ENCODE data around the gene ARHGAP44. TPM values are rescaled to one million over a fixed set of nuclear protein-coding genes. Genes with fewer than 3 reads are reported as not detected.

The ARHGAP44 gene
- total and polyA plus RNA-seq, 12 donors, result 4.0 to 10.6 (median 8.4) TPM

GRCh38 chr17:12995896-12996295 is 206.6 kb downstream of the ARHGAP44 start:
- Histone ChIP-seq H3K4me1 (no peaks in the 10 kb centered on the region), H3K4me3 (no peak overlapping the region), H3K27me3 (no peaks in the 10 kb centered on the region), H3K36me3 (peaks cover 3 to 100% (median 85%) of the 10 kb centered on the region in 9 donors), H3K27ac (no peak overlapping the region), H3K9me3 (no peaks in the 10 kb centered on the region)
- no peak for ATAC-seq
- no peak for DNase-seq
- WGBS, 2 donors, result 96 to 97% methylated on average over 19 of the region's 19 CpGs
- TF ChIP-seq, protein P1, sequence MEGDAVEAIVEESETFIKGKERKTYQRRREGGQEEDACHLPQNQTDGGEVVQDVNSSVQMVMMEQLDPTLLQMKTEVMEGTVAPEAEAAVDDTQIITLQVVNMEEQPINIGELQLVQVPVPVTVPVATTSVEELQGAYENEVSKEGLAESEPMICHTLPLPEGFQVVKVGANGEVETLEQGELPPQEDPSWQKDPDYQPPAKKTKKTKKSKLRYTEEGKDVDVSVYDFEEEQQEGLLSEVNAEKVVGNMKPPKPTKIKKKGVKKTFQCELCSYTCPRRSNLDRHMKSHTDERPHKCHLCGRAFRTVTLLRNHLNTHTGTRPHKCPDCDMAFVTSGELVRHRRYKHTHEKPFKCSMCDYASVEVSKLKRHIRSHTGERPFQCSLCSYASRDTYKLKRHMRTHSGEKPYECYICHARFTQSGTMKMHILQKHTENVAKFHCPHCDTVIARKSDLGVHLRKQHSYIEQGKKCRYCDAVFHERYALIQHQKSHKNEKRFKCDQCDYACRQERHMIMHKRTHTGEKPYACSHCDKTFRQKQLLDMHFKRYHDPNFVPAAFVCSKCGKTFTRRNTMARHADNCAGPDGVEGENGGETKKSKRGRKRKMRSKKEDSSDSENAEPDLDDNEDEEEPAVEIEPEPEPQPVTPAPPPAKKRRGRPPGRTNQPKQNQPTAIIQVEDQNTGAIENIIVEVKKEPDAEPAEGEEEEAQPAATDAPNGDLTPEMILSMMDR (IDR thresholded peaks at IDR 0.05), result no peak
- intact Hi-C loops (cut with DNase I), result loop anchor here in 2 of 10 donors (10.0 kb wide), 2 partner anchors 241 to 811 kb away; no protein-coding TSS in a partner anchor

DNA sequence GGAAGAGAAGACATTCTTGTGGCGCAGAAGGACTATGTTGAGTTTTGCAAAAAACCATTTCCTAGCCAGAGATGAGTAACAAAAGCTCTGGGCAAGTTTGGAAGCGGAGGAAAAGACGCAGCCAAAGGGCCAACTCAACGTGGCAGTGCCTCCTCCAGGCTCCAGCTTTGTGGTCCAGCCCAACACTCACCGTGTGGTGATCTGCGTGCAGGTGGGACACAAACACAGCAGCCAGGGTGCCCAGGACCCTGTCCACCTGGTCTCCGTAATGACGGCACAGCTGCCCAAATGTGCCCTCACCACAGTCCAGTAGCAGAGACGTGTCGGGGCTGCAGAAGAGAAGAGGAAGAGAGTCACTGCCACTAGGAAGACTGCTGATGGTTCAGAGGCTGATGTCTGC is 207.1 kb downstream of the ARHGAP44 start:
- intact Hi-C loops (cut with DNase I), result loop anchor here in 2 of 10 donors (10.0 kb wide), 2 partner anchors 242 to 812 kb away; no protein-coding TSS in a partner anchor
- TF ChIP-seq, protein P1 (IDR thresholded peaks at IDR 0.05), result no peak
- no peak overlapping the region for H3K27ac ChIP-seq
- ATAC-seq, result no peak
- H3K36me3 ChIP-seq, result peaks cover 3 to 100% (median 84%) of the 10 kb centered on the region in 9 donors
- no peaks in the 10 kb centered on the region for H3K27me3 ChIP-seq
- WGBS, 2 donors, result 96 to 97% methylated on average over 10 of the region's 10 CpGs
- DNase-seq, result no peak
- H3K4me1 ChIP-seq, result no peaks in the 10 kb centered on the region
- H3K4me3 ChIP-seq, result no peak overlapping the region
- no peaks in the 10 kb centered on the region for H3K9me3 ChIP-seq

DNA sequence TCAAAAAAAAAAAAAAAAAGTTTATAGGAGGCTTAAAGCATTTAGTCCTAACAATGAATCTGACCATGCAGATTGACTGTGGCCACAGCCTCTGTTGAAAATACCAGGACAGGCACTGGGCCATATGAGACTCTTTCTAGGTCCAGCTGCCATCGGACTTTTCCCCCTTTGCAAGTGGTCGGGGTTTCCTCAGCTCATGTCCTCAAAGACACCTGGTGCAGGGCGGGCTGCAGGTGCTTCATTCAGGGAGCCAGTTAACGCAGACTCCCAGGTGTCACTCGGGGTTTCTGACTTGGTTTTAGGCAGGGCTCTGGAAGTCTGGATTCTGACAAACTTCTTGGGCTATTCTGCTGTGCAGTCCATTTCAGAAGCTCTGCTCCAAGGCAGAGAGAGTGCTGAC is 207.6 kb downstream of the ARHGAP44 start:
- intact Hi-C loops (cut with DNase I), result loop anchor here in 2 of 10 donors (10.0 kb wide), 2 partner anchors 242 to 812 kb away; no protein-coding TSS in a partner anchor
- H3K4me1 ChIP-seq, result peaks cover 0 to 2% (median 0%) of the 10 kb centered on the region in 9 donors
- ATAC-seq, result no peak
- H3K36me3 ChIP-seq, result peaks cover 3 to 100% (median 84%) of the 10 kb centered on the region in 9 donors
- no peak for DNase-seq
- no peaks in the 10 kb centered on the region for H3K9me3 ChIP-seq
- TF ChIP-seq, protein P1 (IDR thresholded peaks at IDR 0.05), result no peak
- H3K4me3 ChIP-seq, result no peak overlapping the region
- H3K27me3 ChIP-seq, result no peaks in the 10 kb centered on the region
- WGBS, 2 donors, result 73 to 93% methylated on average over 5 of the region's 5 CpGs
- H3K27ac ChIP-seq, result no peak overlapping the region

DNA sequence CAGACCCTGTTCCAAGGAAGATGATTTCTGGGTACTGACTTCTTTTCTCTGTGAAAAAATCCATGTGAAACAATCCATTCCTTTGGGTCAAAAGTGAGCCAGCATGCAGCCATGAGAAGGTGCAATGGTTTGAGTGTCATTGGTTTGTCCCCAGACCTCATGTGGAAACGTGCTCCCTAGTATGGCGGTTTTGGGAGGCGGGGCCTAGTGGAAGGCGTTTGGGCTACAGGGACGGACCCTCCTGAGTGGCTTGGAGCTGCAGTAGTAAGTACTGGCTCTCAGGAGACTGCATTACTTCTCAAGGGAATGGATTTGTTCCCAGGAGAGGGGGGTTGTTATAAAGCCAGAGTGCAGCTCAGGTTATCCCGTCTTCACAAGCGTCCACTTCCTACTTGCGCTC is 209.2 kb downstream of the ARHGAP44 start:
- Histone ChIP-seq H3K4me1 (peaks cover 0 to 6% (median 0%) of the 10 kb centered on the region in 9 donors), H3K9me3 (no peaks in the 10 kb centered on the region), H3K27me3 (no peaks in the 10 kb centered on the region), H3K4me3 (no peak overlapping the region), H3K36me3 (peaks cover 3 to 100% (median 86%) of the 10 kb centered on the region in 9 donors), H3K27ac (no peak overlapping the region)
- no peak for DNase-seq
- intact Hi-C loops (cut with DNase I), result loop anchor here in 2 of 10 donors (10.0 kb wide), 2 partner anchors 244 to 814 kb away; no protein-coding TSS in a partner anchor
- no peak for ATAC-seq
- TF ChIP-seq, protein P1 (IDR thresholded peaks at IDR 0.05), result no peak
- WGBS, 2 donors, result 90 to 91% methylated on average over 8 of the region's 8 CpGs

Measured in heart right ventricle (tissue), 16 donors.